IgD-negative memory B cell (primary cell): ENCODE data around the gene ARVCF. TPM values are rescaled to one million over a fixed set of nuclear protein-coding genes. Genes with fewer than 3 reads are reported as not detected.
A peak's percentile ranks its signal among the peaks of the same experiment; 100 is the strongest.
"Not testable (repeated sequence)": the region's sequence is repeated elsewhere in the genome, so short reads cannot be mapped to it uniquely, and the experiment has no call there.

Experiments
- H3K27ac Mint-ChIP-seq, 3 donors: one replicate each; pipeline ENCODE4 v1.8.0; 2020 to 2022; ENCODE audit warnings: mild to moderate bottlenecking in 3 of 3, mixed read lengths in 3 of 3, moderate library complexity in 1 of 3
- H3K27me3 Mint-ChIP-seq: one replicate; pipeline ENCODE4 v1.8.0; 2021; ENCODE audit warnings: mixed read lengths
- H3K36me3 Mint-ChIP-seq: one replicate; pipeline ENCODE4 v1.8.0; 2020; ENCODE audit warnings: mild to moderate bottlenecking, mixed read lengths
- H3K4me1 Mint-ChIP-seq, 3 donors: one replicate each; pipeline ENCODE4 v1.8.0; 2020 to 2022; ENCODE audit warnings: mixed read lengths in 3 of 3, mild to moderate bottlenecking in 1 of 3
- H3K4me3 Mint-ChIP-seq, 4 donors: one replicate each; pipeline ENCODE4 v1.8.0; 2020 to 2022; ENCODE audit warnings: mild to moderate bottlenecking in 4 of 4, mixed read lengths in 4 of 4, moderate library complexity in 3 of 4
- H3K9me3 Mint-ChIP-seq, 3 donors: one replicate each; pipeline ENCODE4 v1.8.0; 2020 to 2021; ENCODE audit warnings: mixed read lengths in 3 of 3, mild to moderate bottlenecking in 1 of 3
- polyA plus RNA-seq: library from polyadenylated mRNA; unstranded; fragments of 300-500 nt; fragmentation: Illumina TruSeq; gene quantifications from one replicate; pipeline ENCODE4 v1.2.3, GENCODE V29; 2021

Gene ARVCF
- polyA plus RNA-seq, 1 donor from 2014 or later: 0.16 TPM

DNA sequence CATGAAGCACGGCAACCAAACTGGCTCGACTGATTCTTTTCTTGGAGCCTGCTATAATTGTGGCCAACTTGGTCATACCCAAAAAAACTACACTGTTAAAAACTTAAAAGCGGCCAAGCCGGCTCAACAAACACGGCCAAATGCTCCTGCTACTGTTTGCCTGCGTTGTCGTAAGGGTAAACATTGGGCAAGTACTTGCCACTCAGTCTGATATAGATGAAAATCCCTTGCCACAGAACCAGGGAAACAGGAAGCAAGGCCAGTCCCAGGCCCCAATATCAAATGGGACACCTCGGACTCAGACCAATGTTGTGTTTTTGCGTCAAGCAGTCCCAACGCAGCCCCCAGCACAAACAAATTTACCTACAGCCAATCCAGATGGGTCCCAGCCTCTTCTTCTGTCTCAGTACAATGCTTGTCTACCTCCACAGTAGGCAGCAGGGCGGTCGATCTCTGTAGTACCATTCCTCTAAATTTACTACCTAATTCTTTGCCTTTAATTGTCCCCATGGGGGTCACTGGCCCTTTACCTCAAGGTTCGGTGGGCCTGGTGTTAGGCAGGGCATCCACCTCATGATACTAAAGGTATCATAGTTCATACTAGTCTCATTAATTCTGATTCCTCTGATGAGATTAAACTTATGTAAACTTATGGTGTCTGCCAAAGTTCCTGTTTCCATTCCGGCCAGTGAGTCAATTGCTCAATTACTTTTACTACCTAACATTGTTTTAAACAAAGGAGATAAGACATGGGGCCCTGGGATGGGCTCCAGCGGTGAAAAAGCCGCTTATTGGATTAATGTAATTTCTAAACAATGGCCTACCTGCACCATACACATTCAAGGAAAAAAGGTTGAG, 78.8 kb downstream of the ARVCF start:
- peaks cover 2 to 20% (median 3%) of the 10 kb centered on the region in 3 donors for H3K9me3 Mint-ChIP-seq
- peak overlapping the region in 1 of 3 donors; percentile 25 for H3K27ac Mint-ChIP-seq
- H3K36me3 Mint-ChIP-seq: peaks cover 14% of the 10 kb centered on the region
- H3K27me3 Mint-ChIP-seq: no peaks in the 10 kb centered on the region
- peak overlapping the region in 2 of 4 donors; percentile 28 to 94 for H3K4me3 Mint-ChIP-seq
- peaks cover 10 to 13% (median 11%) of the 10 kb centered on the region in 3 donors for H3K4me1 Mint-ChIP-seq

DNA sequence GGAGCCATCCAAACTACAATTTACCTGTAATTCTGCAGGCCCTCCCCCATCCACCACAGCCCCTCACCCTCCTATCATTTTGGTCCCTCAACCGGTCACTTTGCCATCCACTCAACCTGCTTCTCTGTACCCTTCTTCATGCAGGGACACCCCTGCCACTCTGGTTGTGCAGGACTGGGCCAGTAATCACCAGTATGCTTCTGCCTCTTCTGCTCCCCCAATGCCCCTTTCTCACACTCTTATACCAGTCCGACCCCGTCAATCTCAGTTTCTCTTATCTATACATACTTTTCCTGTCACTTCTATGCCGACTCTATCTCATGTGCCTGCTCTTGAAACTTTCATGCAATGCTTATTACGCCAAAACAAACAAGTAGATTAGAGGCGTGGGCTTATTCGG, 80.1 kb downstream of the ARVCF start:
- Mint-ChIP-seq H3K4me3 (no peak overlapping the region), H3K27ac (no peak overlapping the region), H3K36me3 (peaks cover 14% of the 10 kb centered on the region), H3K27me3 (no peaks in the 10 kb centered on the region), H3K4me1 (peaks cover 4 to 7% (median 5%) of the 10 kb centered on the region in 3 donors), H3K9me3 (peaks cover 2 to 20% (median 3%) of the 10 kb centered on the region in 3 donors)

DNA sequence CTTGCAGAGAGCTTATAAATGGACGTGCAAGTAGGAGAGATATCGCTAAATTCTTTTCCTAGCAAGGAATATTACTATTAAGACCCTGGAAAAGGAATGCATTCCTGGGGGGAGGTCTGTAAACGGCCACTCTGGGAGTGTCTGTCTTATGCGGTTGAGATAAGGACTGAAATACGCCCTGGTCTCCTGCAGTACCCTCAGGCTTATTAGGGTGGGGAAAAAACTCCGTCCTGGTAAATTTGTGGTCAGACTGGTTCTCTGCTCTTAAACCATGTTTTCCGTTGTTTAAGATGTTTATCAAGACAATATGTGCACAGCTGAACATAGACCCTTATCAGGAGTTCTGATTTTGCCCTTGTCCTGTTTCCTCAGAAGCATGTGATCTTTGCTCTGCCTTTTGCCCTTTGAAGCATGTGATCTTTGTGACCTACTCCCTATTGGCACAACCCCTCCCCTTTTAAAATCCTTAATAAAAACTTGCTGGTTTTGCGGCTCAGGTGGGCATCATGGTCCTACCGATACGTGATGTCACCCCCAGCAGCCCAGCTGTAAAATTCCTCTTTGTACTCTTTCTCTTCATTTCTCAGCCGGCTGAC, 81.4 kb downstream of the ARVCF start:
- H3K27me3 Mint-ChIP-seq, H3K27ac Mint-ChIP-seq, H3K4me1 Mint-ChIP-seq: not testable (repeated sequence)
- Mint-ChIP-seq H3K36me3 (peaks cover 15% of the 10 kb centered on the region), H3K9me3 (peaks cover 2 to 20% (median 3%) of the 10 kb centered on the region in 3 donors), H3K4me3 (peak overlapping the region in 1 of 4 donors; percentile 23)

GRCh38 chr22:19933341-19934241, 83.0 kb downstream of the ARVCF start:
- Mint-ChIP-seq H3K4me1 (peaks cover 0 to 2% (median 0%) of the 10 kb centered on the region in 3 donors), H3K27ac (no peak overlapping the region), H3K4me3 (peak overlapping the region in 1 of 4 donors; percentile 28), H3K27me3 (no peaks in the 10 kb centered on the region), H3K9me3 (peaks cover 2 to 20% (median 3%) of the 10 kb centered on the region in 3 donors), H3K36me3 (peaks cover 16% of the 10 kb centered on the region)

DNA sequence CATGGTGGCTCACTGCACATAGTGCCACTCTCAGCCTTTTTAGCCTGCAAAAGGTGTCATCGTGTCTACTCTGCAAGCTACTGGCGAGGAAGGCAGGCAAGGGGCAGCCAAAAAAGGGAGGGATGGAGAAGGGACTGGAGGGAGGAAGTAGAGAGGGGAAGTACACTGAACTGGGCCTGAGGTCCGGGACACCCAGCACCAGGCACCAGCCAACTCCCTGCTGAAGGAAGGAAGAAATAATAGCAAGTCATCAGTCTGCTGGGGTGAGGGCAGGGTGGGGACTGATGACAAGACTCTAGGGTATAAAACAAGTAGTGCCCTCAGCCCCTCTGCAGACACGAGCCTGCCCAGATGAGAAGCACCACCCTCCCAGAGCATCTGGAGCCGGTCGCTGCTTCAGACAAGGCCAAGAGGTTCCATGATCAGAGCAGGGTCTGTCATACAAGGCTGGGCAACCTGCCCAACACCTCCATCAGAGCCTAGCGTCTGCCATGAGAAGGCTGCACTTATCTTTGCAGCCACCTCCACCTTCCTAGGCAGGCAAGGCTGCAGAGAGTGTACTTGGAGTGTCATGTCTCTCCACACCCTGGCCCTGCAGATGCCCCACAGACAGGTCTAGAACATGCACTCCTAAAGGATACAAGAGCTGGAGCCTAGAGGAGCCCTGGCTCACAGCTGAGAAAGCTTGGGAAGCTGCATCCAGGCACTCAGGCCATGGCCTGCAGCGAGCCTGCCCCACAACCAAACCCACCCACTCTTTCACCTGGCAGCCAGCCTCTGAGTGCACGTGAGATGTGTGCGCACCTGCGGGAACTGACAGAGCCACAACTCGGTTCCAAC, 84.0 kb downstream of the ARVCF start:
- Mint-ChIP-seq H3K4me3 (no peak overlapping the region), H3K27me3 (no peaks in the 10 kb centered on the region), H3K9me3 (peaks cover 2 to 20% (median 3%) of the 10 kb centered on the region in 3 donors), H3K4me1 (peaks cover 0 to 2% (median 0%) of the 10 kb centered on the region in 3 donors), H3K27ac (no peak overlapping the region), H3K36me3 (peaks cover 13% of the 10 kb centered on the region)

- H3K9me3 Mint-ChIP-seq: peaks cover under 1 to 17% (median 2%) of the 10 kb centered on the region in 3 donors
- no peak overlapping the region for H3K4me3 Mint-ChIP-seq
- H3K36me3 Mint-ChIP-seq: peaks cover 9% of the 10 kb centered on the region
- peaks cover 0 to 2% (median 0%) of the 10 kb centered on the region in 3 donors for H3K4me1 Mint-ChIP-seq
- no peaks in the 10 kb centered on the region for H3K27me3 Mint-ChIP-seq
- no peak overlapping the region for H3K27ac Mint-ChIP-seq
Measured at GRCh38 chr22:19931514-19931913, 85.1 kb downstream of the ARVCF start.

GRCh38 chr22:19930551-19931486, 85.8 kb downstream of the ARVCF start:
- H3K36me3 Mint-ChIP-seq: peaks cover 6% of the 10 kb centered on the region
- H3K4me3 Mint-ChIP-seq: no peak overlapping the region
- H3K9me3 Mint-ChIP-seq: peaks cover 0 to 10% (median 2%) of the 10 kb centered on the region in 3 donors
- H3K27ac Mint-ChIP-seq: peak overlapping the region in 1 of 3 donors; percentile 86
- no peaks in the 10 kb centered on the region for H3K4me1 Mint-ChIP-seq
- H3K27me3 Mint-ChIP-seq: no peaks in the 10 kb centered on the region

GRCh38 chr22:19929586-19930550, 86.8 kb downstream of the ARVCF start:
- Mint-ChIP-seq H3K4me1 (no peaks in the 10 kb centered on the region), H3K9me3 (peaks cover 0 to under 1% (median 0%) of the 10 kb centered on the region in 3 donors), H3K4me3 (no peak overlapping the region), H3K27me3 (no peaks in the 10 kb centered on the region), H3K27ac (peak overlapping the region in 2 of 3 donors; percentile 31 to 86), H3K36me3 (peaks cover 5% of the 10 kb centered on the region)

GRCh38 chr22:19928207-19928606, 88.4 kb downstream of the ARVCF start:
- Mint-ChIP-seq H3K4me1 (no peaks in the 10 kb centered on the region), H3K27ac (no peak overlapping the region), H3K4me3 (no peak overlapping the region), H3K36me3 (peaks cover 8% of the 10 kb centered on the region), H3K27me3 (no peaks in the 10 kb centered on the region), H3K9me3 (no peaks in the 10 kb centered on the region)

GRCh38 chr22:19927696-19928095, 88.9 kb downstream of the ARVCF start:
- no peaks in the 10 kb centered on the region for H3K27me3 Mint-ChIP-seq
- H3K9me3 Mint-ChIP-seq: no peaks in the 10 kb centered on the region
- no peaks in the 10 kb centered on the region for H3K4me1 Mint-ChIP-seq
- H3K36me3 Mint-ChIP-seq: peaks cover 8% of the 10 kb centered on the region
- no peak overlapping the region for H3K4me3 Mint-ChIP-seq
- H3K27ac Mint-ChIP-seq: no peak overlapping the region

DNA sequence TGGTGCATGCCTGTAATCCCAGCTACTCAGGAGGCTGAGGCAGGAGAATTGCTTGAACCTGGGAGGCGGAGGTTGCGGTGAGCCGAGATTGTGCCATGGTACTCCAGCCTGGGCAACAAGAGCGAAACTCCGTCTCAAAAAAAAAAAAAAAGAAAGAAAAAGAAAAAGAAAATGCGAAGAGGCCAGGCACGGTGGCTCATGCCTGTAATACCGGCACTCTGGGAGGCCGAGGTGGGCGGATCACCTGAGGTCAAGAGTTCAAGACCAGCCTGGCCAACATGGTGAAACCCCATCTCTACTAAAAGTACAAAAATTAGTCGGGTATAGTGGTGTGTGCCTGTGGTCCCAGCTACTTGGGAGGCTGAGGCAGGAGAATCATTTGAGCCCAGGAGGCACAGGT, 90.6 kb downstream of the ARVCF start:
- H3K27ac Mint-ChIP-seq, H3K4me1 Mint-ChIP-seq, H3K27me3 Mint-ChIP-seq, H3K9me3 Mint-ChIP-seq, H3K4me3 Mint-ChIP-seq, H3K36me3 Mint-ChIP-seq: not testable (repeated sequence)

- Mint-ChIP-seq H3K27ac (no peak overlapping the region), H3K9me3 (no peaks in the 10 kb centered on the region), H3K4me1 (peaks cover 0 to 2% (median 0%) of the 10 kb centered on the region in 3 donors), H3K4me3 (no peak overlapping the region), H3K27me3 (no peaks in the 10 kb centered on the region), H3K36me3 (peaks cover 6% of the 10 kb centered on the region)
Measured at GRCh38 chr22:19923914-19924513, 92.6 kb downstream of the ARVCF start.
